AG08395 (cell line): ENCODE data around the gene ADARB2.

Experiments
- DNase-seq: peaks from one replicate; pipeline ENCODE4 v3.0.0; 2012; ENCODE audit warnings: mixed read lengths, low spot score

The ADARB2 gene

DNA sequence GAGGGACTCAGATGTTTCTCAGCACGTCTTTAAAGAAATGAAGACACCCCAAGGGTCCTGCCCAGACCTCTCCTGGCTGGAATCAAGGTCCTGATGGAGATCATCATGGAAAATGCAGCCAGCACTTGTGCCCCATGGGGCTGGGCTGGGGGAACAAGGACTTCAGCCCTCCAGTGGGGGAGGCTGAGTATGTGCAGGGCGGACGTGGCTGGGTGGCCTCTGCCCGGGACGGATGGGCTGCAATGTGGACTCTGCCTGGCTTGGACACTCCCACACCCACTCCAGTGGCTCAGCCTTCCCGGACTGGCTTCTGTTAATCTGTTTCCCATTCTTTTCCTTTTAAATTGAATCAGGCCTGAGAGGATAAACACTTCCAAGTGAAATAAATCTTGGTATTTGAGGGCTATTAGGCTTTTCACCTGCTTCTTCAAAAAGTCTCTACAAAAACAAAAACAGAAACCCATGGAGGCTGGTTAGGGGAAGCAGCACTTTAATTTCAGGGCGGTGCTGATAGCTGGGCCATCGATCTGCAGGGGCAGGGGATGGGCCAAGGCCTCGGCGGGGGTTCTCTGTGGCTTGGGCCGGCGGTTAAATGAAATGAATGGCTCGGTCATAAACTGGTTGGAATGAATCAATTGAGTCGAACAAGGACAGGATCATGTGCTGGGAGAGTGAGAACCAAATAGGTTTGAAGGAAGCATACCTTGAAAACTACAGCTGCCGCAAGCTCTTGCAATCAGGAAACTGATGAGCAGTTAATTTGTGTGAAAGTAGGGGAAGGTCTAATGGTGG, 51.4 kb downstream of the ADARB2 start:
- DNase-seq: no peak

DNA sequence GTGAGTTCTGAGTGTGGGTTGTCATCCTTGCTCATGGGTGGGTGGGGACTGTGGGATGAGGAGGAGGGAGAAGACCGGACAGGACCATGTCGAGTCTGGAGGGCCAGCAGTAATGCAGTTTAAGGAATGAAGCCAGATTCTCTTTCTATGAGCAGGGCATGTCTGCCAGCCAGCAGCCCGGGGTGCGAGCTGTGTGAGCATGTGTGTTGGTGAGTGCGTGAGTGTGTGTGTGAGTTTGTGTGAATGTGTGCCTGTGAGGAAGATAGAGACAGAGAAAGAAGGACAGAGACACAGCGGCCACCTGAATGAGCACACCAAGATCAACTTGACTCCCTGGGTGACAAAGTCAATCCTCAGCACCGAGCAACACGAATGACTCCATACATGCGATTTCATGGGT, 52.3 kb downstream of the ADARB2 start:
- no peak for DNase-seq

DNA sequence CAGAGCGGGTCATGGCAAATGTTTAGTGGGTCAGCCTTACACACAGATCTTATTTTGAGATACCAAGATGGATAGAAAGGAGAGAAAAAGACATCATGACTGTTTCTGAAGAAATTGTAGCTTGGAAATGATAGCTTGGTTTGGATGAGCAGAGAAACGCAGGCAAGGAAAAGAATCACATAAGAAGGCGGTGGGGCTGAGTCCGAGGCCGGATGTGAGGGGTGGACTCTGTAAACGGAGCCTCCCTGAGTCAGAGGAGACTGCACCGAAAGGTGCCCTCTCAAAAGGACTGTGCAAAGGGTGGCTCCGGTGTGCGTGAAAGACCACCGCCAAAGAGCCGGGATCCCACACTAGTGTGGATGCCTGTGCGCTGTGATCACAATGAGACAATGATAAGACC, 53.7 kb downstream of the ADARB2 start:
- no peak for DNase-seq

DNA sequence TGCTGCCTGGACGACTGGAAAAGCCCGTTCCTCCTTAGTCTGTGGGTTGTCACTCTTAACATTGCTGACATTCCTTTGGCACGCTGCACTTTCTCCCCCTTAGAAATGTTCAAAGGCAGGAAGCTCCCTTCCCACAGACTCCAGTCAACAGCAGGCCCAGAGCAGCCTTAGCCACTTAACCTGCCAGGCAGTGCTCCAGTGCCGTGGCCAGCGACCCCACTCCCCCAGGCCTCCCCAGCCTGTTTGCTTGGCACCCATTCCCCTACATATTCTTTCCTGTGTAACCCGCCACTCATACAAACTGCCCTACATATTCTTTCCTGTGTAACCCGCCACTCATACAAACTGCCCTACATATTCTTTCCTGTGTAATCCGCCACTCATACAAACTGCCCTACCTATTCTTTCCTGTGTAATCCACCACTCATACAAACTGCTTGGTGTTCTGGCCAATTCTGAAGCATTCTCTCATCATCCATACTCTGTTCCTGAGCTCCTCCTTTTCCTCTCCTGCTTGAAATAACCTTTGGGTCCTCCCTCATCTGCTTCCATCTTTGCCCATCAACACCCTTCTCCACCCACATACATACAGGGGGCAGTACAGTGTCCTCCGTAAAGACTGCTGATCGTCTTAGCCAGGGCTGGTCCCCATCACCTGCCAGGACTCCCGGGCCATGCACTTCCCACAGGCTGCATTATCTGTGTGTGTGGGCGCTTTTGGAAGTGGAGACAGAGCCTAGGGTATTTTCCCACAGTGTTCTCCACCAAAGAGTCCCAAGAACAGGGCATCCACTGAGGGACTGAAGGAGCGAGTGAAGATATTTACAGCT, 57.3 kb downstream of the ADARB2 start:
- no peak for DNase-seq

DNA sequence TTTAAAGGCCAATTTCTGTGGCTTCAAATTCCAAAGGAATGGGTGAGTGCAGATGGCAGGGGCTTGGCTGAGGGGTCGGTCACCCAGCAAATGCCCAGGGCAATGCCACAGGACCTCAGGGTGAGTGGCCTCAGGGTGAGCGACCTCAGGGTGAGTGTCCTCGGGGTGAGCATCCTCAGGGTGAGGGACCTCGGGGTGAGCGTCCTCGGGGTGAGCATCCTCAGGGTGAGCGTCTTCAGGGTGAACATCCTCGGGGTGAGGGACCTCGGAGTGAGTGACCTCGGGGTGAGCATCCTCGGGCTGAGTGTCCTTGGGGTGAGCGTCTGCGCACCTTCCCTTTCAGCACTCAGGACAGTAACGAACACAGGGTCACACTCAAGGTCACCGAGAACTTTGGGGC, 59.2 kb downstream of the ADARB2 start:
- no peak for DNase-seq

DNA sequence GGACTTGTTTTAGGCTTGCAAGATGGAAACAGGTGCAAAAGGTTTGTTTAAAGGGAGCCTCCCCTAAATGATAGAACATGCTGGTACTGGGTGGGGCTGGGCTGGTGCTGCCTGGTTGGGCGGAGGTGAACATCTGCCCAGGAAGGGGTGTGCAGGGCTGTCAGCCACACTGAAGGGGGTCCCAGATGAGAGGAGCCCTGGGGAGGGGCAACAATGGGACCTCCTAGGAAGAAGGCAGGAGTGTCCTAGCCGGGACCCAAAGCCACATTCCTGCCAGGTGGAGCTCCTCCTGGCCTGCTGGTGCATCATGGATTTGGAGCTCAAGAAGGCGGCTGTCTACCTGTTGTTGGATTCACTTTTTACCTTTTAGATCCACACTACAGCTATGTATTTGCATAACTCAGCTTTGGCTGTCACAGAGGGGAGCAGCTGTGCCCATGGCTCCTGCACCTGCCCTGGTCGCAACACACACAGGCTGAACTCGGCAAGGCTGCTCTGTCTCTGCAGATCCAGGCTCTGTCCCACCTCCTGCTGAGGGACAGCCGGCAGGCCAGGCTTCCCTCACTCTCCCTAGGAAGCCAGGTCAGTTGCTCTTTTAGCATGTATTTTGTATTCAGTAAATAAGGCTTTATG, 59.9 kb downstream of the ADARB2 start:
- DNase-seq: no peak

DNA sequence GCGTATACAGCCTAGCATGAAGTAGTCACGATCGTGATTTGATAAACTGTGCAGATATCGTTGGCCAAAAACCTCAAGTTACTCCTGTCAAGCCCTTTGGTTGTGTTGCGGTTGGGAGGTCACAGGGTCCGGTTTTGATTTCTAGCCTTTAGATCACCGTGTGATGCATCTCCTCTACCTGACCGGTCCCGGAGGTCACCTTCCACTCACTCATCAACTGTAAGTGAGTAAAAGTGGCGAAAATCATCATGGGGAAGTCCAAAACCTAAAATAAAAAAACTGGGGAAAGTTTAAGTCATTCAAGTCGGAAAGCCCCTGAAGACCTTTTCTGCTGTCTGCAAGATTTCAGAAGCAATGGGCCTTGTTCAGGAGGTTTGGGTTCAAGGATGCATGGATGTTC, 62.8 kb downstream of the ADARB2 start:
- DNase-seq: no peak

DNA sequence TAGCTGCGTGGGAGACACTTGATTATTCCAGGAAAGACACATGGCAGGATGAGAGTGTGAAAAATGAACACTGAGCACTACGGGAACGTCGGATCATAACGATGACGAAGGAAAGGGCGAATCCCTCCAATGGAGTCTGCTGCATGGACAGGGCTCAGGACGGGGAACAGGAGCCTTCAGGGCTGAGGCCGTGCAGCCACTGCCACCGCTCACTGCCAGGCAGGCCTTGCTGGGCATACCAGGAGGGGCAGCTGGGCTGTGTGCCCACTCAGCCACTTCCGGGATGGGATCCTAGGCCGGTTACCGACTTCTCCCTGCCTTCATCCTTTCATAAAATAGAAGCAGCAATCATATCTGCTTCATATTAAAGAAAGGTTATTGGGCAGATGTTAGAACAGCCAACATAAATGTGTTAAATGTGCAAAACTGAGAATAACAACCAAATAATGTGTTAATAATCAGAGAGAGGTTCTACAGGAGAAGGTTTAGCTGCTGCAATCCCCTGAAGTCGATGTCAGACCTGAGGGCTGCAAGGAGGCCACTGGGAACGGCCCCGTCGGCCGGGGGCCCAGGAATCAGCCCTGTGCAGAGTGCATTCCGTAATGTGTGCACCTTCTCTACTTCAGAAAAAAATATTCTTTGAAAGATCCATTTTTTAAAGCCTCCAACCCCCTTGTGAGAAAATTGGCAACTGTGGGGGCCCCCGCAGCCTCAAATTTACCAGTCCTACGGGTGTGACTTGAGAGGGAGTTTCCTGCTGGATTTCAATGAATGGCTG, 63.6 kb downstream of the ADARB2 start:
- DNase-seq: no peak

DNA sequence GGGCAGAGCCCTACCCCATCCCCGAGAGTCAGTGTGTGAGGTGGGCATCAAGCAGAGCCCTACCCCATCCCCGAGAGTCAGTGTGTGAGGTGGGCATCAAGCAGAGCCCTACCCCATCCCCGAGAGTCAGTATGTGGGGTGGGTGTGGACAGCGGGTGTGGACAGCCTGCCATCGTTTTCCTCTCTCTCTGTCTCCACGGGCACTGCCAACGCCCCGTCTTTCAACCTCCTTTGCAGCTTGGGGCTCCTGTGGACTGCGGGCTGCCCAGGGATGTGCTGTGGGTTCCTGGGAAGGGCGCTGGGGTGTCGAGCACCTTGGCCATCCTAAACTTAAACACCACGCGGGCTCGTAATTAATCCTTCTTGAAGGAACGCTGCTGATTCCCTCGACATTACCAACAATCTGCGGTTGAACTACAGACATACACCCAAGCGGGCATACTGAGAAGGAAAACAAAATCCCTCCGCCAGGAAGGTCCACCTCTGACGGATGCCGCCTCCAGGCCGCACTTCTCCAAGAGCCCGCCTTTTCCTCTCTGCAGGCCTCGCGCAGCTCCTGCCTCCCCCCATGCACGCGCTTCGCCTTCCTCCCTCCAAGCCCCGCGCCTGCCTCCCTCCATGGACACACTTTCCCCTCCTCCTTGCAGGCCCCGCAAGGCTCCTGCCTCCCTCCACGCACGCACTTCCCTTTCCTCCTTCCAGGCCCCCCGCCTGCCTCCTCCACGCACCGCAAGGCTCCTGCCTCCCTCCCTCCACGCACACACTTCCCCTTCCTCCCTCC, 65.1 kb downstream of the ADARB2 start:
- DNase-seq: no peak

DNA sequence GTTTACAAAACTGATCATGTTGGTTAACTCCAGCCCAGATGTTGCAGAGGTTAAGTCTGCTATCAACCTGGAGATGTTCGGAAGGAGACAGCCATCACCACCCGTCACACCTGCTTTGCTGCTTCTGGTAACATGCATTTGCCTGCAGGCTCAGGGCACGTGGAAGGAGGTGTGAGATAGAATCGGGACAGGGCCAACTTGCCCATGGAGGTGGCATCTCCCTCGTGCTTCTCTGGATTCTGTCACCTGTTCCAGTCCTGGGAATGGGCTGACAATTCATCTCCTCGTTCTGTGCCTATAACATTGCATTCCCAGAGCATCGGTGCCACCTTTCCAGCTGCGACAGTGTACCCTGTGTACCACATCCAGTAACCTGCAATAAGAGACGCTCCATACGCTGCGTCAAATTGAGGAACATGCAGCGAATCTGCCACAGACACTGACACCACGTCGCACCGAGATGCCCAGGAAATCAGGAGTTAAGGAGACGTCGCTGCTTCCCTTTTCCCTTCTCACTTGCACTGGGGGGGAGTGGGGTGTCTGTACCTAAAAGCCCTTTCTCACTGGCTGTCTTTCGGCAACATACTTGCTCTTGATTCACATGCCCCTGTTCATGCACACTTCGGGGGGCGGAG, 65.8 kb downstream of the ADARB2 start:
- DNase-seq: no peak

DNA sequence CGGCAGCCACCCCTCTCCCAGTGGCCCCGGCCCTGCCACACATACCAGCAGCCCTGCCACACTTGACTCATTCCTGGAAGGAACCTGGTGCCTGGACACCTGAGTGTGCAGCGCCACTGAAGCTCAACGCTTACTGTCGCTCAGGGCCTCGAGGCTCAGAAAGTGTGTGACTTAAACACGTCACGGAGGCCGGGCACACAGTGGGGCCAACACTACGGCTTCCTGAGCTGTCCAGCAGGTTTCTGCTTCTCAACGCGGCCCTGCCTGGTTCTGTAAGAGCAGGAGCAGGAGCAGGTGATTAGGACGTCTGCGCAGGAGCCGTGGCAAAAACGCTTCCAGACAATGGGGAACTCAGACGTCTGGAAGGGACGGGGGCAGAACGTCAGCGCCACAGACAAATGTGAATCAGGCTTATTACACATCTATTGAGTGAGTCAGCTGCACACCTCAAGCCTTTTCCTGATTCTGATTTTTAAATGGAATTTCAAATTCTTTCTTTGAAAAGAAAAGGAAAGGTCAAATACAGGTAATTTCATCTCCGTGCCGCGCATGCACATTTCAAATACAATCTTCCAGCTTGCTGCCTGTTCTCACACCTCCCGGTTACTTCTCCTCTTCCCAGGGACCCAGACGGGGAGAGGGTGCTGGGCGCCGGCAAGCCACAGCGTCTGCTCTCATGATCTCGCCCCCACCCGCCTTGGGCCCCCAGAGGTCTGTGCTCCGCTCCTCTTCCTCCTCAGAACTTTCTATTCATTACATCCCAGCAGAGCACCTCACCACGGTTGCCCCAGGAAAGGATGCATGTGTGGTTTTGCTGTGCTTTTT, 66.6 kb downstream of the ADARB2 start:
- DNase-seq: no peak

DNA sequence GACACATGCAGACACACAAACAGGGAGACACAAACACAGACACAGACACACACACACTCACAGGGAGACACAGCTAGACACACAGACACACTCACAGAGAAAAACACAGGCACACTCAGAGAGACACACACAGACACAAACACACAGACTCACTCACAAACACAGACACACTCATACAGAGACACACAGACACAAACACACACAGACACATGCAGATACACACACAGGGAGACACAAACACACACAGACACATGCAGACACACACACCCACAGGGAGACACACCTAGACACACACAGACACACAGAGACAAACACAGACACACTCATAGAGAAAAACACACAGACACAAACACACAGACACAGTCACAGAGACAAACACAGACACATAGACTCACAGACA, 67.9 kb downstream of the ADARB2 start:
- DNase-seq: no peak

DNA sequence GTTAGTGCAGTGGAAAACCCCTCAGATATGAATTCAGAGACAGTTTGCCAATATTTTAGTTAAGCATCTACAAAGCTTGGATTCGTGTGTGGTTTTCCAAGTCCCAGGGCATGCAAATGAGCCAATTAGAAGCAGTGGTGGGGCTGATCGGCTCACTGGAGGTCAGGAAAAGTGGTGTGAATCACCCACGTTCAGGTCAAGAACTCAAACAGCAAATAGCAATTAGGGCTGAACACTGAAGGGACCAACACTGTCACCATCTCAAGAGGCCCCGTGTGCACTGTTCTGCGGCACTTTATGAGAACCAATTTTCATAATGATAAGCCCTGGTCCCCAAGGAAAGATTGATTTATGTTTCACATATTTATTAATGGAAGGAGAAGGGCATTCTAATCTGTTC, 68.9 kb downstream of the ADARB2 start:
- no peak for DNase-seq

DNA sequence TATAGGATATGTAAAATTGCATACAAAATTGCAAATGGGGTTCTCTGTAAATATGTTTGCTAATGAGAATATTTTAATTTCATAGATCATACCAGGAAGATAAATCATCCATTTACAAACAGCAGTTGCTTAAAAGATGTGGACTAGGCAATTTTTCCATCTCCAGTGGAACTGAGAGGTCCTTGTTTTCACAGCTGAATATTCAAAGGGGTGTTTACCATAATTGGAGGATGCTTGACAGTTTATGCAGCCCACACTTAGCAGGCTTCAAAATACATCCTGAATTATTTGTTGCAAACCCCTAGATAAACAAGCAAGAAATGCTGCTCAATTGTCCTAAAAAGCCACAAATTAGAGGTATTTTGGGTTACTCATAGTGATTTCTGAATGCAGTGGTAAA, 69.9 kb downstream of the ADARB2 start:
- DNase-seq: no peak

DNA sequence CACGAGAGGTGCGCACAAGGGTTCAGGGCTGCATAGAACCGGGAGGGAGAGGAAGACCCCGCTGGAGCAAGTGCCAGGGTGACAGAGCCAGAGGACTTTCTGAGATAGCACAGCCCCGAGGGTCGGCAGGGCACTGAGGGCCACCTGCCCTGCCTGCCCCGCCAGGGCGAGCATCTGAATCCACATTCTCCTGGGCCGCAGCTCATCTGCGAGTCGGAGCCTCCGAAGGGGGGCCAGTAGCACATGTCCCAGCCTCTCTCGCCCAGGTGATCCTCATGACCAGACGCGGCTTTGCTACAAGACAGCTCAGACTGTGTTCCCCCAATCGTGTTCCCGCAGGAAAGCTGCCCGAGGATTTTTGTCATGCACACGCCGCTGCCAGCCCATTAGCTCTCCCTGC, 71.2 kb downstream of the ADARB2 start:
- no peak for DNase-seq

DNA sequence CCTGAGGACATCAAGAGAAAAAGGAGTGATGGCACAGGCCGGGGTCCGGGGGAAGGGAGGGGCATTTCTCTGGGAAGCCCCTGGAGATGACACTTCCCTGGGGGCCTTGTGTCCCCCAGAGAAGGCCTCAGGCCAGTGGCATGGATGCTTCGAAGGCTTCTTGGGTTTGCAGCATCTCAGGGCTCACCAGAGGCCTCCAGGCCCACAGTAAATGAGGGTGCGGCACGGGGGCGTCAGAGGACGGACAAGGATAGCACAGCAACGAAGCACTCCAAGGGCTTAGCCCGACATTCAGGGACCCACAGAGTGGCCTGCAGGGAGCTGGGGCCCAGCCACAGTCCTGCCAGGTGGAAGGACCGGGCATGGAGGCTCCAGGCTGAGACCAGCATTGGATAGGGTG, 71.6 kb downstream of the ADARB2 start:
- no peak for DNase-seq

DNA sequence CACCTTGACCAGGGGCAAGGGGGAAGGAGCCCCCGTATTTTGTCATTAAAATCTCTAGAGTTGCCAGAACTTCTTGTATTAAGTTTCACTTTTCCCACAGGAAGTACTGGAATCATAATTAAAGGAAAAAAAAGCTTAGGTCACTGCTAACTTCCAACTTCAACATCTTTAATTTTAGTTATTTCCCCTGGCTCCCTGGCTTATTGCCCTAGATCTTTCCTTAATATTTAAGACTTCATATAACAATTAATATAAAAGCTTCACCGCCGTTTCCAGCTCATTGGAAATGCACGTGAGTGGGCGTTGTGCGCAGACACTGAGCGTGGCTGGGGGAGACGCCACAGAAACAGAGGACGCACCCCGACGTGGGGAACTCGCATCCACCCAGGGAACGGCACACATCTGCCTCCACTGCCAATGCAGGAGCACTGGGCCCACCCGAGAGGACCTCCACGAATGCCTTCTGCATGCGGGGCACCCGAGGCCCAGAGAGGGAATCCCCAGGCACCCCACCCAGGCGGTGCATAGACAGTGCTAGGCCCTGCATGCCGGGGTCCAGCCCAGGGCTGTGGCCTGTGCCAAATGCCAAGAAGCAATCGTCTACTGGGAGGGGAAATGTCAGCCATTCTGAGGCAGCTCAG, 72.2 kb downstream of the ADARB2 start:
- no peak for DNase-seq

DNA sequence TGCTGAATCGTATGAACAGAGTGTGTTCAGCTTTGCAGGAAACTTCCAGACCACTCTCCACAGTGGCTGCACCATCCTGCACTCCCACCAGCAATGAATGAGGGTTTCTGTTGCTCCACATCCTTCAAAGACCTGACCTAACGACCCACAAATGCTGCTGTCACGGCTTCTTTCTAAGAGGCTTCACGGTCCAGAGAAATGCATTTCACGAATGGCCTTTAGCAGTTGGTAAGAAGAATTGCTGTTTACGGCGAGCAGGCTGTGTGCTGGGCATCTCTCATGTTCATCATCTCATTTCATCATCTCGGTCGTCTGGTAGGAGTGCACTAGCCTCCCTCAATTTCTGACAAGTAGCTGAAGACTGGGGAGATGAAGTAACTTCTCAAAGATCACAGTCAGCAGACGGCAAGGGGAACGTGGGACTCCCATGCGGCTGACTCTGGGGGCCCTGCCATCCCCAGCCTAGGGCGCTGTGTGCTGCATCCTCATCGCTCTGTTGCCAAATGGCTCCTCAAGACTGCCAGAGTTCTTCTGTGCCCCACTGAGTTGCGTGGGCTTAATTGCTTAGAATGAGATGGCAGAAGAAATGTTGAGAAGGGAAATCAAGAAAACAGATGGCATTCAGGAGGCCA, 72.9 kb downstream of the ADARB2 start:
- no peak for DNase-seq

DNA sequence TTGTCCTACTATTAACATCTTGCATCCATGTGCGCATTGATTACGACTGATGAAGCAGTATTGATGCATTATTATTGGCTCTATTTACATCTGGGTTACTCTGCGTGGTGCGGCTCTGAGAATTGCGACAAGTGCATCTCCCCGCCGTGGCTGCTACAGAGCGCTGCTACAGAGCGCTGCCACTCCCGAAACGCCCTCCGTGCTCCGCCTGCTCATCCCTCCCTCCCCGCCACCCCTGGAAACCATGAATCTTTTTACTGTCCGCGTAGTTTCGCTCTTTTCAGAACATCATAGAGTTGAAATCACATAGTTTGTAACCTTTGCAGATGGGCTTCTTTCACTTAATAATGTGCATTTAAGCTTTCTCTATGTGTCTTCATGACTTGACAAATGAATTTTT, 74.1 kb downstream of the ADARB2 start:
- no peak for DNase-seq
